Aortic smooth muscle cell (primary cell): ENCODE data around the gene TSSC4. TPM values are rescaled to one million over a fixed set of nuclear protein-coding genes. Genes with fewer than 3 reads are reported as not detected.

Experiments used
- total RNA-seq: library from RNA; depleted of rRNA; stranded (reverse); fragments of >200 nt; gene quantifications from 2 replicates; pipeline ENCODE4 v1.2.3, GENCODE V29; 2014

TSSC4 gene
- total RNA-seq = 42.6 and 55.1 TPM in 2 replicates

GRCh38 chr11:2400069-2400761 is at the start of gene TSSC4:
TSS of gene TSSC4 (plus strand) at chr11:2400750. CDS start at chr11:2402634, 1,884 bp downstream.

GRCh38 chr11:2376751-2377451 is 23.6 kb upstream of the TSSC4 start, which contains the start of gene CD81:
TSS of gene CD81 (plus strand) at chr11:2377310. CDS start at chr11:2377550, 240 bp downstream.

GRCh38 chr11:2443881-2444820 is 43.6 kb downstream of the TSSC4 start, which contains the start of gene TRPM5:
TSS of gene TRPM5 (minus strand) at chr11:2444514. CDS start at chr11:2423036, 21,478 bp downstream.

GRCh38 chr11:2444821-2445745 is 44.5 kb downstream of the TSSC4 start, which contains the start of gene KCNQ1:
TSS of gene KCNQ1 (plus strand) at chr11:2445008. CDS start at chr11:2445099, 91 bp downstream.

Other genes with a start within 250 kb of the TSSC4 start
- not detected in 2 replicates for gene INS, start 239.5 kb upstream of the TSSC4 start, total RNA-seq
- not detected in 2 replicates for gene TH, start 228.9 kb upstream of the TSSC4 start, total RNA-seq
- not detected in 2 replicates for gene ASCL2, start 130.2 kb upstream of the TSSC4 start, total RNA-seq
- gene C11orf21, start 98.8 kb upstream of the TSSC4 start, total RNA-seq = not detected in 2 replicates
- gene TSPAN32, start 98.7 kb upstream of the TSSC4 start, total RNA-seq = 0.25 and 0.26 TPM in 2 replicates
- 254 and 442 TPM in 2 replicates for gene CD81, start 23.4 kb upstream of the TSSC4 start, total RNA-seq
- not detected in 2 replicates for gene TRPM5, start 43.8 kb downstream of the TSSC4 start, total RNA-seq
- not detected in 2 replicates for gene KCNQ1, start 44.3 kb downstream of the TSSC4 start, total RNA-seq